Suprapubic skin (tissue), 4 donors: ENCODE data around the gene GH1.
"Not testable (repeated sequence)": the region's sequence is repeated elsewhere in the genome, so short reads cannot be mapped to it uniquely, and the experiment has no call there.

ENCODE experiments used
- POLR2A ChIP-seq, 2 donors: fragments of 450-650 bp; IDR thresholded peaks; one replicate each; pipeline ENCODE4 v1.6.1; 2017; ENCODE audit warnings: antibody characterized with exemption in 2 of 2, mild to moderate bottlenecking in 2 of 2, moderate library complexity in 2 of 2
- POLR2AphosphoS5 ChIP-seq, 3 donors: sonication (generic); formaldehyde crosslinking; IDR thresholded peaks; one replicate each; pipeline ENCODE4 v1.6.1; 2017; ENCODE audit warnings: antibody characterized with exemption in 3 of 3
- TF ChIP-seq, protein P1 (sequence below), 2 donors: fragments of 200-600 bp in 1 of 2; fragments of 450-650 bp in 1 of 2; sonication (generic) in 1 of 2; IDR thresholded peaks; one replicate each; pipeline ENCODE4 v1.5.1; 2016 to 2019; ENCODE audit warnings: antibody characterized with exemption in 2 of 2, mild to moderate bottlenecking in 1 of 2, moderate library complexity in 1 of 2

DNA sequence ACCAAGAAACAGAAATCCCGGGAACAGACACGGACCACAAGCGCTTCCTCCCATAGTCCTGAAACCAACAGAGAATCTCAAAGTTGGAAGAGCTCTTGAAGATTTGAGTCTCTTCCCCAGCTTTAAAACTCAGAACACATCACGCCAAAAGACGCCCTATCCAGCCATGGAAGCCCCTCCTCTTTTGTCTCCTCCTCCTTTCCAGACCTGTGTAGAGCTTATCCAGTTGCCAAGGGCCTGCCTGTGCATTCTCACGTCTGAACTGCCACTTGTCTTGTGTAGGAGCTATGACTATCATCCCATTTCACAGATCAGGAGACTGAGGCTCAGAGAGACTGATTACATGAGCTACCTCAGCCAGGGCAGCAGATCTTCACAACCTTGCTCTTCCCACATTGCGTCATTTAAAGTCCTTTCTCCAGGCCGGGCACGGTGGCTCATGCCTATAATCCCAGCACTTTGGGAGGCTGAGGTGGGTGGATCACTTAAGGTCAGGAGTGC, 36.0 kb downstream of the GH1 start:
- TF ChIP-seq, protein P1, sequence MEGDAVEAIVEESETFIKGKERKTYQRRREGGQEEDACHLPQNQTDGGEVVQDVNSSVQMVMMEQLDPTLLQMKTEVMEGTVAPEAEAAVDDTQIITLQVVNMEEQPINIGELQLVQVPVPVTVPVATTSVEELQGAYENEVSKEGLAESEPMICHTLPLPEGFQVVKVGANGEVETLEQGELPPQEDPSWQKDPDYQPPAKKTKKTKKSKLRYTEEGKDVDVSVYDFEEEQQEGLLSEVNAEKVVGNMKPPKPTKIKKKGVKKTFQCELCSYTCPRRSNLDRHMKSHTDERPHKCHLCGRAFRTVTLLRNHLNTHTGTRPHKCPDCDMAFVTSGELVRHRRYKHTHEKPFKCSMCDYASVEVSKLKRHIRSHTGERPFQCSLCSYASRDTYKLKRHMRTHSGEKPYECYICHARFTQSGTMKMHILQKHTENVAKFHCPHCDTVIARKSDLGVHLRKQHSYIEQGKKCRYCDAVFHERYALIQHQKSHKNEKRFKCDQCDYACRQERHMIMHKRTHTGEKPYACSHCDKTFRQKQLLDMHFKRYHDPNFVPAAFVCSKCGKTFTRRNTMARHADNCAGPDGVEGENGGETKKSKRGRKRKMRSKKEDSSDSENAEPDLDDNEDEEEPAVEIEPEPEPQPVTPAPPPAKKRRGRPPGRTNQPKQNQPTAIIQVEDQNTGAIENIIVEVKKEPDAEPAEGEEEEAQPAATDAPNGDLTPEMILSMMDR (IDR thresholded peaks at IDR 0.05), result not testable (repeated sequence)
- not testable (repeated sequence) for TF ChIP-seq POLR2AphosphoS5, POLR2A (IDR thresholded peaks at IDR 0.05)
